NCI-H345 treated with DMSO at 0.1 percent for 48 hours (cell line): ENCODE data around the gene R3HDM2.

Experiments used
- DNase-seq: peaks from one replicate; lab custom pipeline; 2025; ENCODE audit not compliant: unreplicated experiment; lab: John Stamatoyannopoulos, UW

Gene R3HDM2

DNA sequence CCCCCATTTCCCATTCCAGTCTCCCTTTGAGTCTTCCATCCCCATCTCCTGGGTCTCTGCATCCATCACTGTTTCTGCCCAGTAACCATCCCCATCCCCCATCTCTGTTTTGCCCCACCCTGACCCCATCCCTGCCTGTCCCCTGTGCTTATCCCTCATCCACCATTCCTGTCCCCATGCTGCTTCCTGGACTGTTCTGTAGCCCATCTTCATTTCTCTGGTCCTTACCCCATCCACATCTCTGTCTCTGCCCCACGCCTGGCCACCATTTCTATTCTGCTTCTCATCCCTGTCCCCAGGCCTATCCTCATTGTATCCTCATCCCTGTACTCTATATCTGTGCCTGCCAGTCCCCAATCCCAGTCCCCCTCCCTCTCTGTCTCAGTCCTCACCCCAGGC, 210.1 kb downstream of the R3HDM2 start:
- no peak for DNase-seq

DNA sequence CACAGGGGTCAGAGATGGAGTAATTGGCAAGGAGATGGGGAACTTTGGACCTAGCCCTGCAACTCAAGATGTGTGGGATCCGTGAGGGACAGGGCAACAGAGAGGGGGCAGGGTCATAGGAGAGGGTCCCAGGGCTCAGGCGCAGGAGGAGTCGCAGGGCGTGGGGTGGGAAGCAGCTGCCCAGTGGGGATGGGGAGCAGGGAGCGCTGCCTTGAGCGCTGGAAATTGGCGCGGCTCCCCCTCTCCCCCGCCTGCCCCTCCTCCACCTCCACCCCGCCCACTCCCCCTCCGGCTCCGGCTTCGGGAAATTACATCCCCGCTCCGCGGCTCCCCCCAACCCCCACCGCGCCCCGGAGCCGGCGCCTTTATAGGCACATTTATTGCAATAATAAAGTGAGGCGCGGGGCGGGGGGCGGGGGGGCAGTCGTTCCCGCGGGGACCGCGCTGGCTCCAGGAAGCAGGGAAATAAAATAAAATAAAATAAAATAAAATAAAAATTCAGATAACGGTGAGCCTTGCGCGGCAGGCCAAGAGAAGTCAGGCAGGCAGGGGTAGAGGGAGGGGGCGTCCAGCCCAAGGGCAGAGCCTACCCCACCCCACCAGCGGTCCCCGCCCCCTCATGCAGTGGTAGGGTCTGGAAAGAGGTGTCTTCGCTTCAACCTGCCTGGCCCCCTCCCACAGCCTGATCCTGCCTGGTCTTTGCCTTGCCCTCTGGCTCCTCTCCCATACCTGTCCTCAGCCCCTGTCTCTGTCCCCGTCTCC, 210.7 kb downstream of the R3HDM2 start:
- no peak for DNase-seq

DNA sequence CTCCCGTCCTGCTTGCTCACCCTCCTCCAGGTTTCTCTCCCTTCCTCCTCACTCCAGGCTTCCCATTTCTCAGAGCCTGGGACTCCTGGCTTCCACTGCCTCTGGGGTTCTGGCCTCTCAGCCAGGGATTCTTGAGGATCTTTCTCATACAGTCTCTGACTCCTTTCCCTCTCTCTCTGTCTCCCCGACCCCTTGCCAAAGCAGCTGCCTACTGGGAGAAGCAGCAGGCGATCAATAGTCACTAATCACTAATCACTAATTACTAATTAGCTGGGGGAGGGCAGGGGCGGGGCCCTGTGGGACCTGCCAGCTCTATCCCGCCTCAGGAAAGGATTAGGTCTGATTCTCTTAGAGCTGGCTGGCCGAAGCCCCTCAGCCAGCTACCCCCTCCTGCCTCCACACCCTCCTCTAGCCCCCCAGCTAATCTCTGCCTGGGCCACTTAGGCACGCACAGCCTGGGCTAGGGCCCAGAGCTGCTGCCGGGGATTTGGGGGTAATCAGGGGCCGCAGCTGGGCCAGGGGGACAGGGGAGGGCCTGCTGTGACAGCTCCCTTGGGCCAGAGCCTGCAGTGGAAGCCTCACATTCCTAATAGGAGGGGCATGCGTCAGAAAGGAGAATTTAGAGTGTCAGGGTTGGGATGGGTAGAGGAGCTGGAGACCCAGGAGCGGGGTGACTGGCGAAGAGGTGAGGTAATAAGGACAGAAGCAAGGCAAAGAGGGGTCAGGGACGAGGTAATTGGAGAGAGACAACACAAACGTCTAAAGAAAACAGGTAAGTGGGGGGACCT, 211.4 kb downstream of the R3HDM2 start:
- DNase-seq: no peak

DNA sequence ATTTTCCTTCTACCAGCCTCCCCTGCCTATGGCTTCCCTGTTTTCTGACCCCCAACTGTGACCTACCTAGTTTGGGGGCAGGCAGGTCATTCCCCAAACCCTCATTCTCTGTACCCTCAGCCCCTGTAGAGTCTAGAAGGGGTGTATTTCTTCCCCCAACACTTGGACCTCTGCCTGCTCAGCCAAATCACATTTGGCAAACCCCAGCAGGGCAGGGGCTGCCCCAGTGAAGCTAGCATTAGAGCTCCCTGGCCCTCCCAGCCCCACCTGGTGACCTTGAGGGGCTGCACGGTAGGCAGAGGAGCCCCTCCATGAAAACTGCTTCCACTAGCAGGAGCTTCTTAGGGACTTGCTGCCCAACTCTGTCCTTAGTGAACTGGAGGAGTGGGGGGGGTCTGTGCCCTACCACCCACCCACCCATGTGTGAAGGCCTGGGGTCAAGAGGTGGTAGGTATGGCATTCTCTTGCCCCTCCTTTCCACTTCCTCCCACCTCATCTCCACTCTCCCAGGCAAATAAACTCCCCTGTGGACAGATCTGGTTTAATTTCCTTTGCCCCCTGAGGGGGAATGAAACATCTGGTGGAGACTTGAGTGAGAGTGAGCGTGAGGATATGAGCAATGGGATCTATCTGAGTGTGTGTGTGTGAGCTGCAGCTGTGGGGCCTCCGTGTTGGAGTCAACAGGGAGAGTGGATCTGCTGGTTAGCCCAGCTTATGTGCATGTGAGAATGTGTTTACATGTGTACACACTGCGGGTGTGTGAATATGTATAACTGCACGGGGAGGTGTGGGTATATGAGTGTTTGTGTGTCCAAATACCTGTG, 212.6 kb downstream of the R3HDM2 start:
- DNase-seq: no peak

DNA sequence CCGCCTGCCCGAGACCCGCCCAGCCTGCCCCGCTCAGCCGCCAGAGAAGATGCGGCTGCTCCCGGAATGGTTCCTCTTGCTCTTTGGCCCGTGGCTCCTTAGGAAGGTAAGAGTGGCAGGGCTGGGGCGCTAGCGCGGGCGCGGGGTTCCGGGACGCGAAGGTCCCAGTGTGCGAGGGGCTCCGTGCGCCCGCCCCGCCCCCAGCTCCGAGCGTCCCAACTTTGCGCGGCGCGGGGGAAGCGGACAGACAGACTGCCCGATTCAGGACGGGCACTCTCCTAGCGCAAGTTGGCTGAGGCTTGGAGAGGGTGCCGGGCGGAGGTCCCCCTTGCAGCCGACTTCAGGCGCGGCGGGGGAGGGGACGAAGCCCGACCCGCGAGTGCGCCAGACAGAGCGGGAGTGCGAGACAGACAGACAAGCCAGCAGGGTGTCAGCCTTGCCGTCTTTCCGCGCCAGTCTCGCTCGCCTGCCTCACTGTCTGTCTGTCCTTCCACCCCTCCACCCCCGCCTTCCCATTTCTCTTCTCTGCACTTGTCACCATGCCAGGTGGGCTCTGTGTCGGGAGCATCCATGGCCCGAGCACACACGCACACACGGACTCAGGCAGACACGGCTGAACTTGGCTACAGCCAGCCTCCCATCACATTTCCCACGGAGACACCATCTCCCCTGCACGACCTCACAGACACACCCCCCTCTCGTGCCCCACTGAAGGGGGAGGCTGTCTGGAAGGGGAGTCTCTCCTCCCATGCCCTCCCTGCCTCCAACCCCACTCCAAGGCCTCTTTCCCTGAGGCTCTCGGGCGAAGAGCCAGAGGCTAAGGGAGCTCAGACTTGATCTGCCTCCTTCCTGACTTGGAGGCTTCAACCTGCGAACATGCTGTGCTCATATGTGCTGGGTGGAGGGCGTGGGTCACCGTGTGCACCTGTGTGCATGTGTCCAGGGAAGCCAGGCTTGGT, 213.6 kb downstream of the R3HDM2 start:
- peak; percentile 10 for DNase-seq

DNA sequence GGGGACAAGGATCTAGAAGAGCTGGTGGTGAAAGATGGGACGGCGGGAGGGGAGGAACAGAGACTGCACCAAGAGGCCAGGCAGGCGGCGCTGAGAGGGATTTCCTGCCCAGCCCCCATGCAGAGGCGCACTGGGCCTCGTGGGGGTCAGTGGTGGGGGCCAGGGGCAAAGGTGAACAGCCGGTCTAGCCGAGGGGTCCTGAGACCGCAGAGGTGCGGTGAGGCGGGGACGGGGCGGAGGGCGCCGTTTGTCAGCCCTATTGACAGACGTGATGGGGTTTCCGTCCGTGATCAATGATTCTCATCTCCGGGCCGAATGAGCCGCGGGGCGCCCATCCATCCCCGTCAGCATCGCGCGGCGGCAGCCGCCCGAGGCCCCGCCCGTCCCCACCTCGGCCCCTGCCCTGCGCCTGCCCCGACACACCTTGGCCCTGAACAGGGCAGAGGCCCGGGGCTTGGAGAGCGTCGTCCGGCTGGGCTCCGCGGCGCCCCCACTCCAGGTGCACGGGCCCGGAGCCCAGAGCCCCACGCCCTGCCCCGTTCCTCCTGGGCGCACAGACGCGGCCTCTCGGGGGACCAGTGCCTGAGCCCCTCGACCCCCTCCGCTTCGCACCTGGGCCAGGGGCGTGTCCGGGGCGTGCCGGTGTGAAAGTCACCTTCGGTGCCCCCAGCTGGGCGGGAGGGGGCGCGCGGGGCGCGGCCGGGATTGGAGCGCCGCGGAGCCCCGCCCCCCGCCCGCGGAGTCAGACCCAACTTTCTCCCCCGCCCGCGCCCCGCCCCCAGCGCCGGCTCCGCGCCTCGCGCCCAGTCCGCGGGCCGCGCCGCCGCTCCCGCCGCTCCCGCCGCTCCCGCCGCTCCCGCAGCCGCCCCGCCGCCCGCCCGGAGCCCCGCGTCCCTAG, 214.6 kb downstream of the R3HDM2 start, which contains the start of gene NXPH4:
Gene NXPH4 (plus strand): TSS at position 781 of the 898 bp plus-strand sequence. CDS start 176 bp downstream, outside the sequence.
- no peak for DNase-seq

DNA sequence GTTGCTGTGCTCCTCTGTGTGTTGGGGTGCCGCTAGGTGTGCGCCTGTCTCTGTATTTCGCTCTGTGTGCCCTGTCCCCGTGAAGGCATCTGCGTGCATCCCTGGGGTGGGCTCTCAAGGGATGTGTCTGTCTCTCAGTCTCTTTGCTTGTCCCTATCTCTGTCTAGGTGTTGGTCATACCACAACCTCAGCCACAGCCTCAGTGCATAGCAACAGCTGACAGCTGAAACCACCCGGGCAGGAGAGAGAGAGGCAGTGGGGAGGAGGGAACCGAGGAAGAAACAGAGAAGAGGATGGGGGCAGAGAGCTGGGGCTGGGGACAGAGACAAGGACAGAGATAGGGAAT, 215.2 kb downstream of the R3HDM2 start:
- no peak for DNase-seq

DNA sequence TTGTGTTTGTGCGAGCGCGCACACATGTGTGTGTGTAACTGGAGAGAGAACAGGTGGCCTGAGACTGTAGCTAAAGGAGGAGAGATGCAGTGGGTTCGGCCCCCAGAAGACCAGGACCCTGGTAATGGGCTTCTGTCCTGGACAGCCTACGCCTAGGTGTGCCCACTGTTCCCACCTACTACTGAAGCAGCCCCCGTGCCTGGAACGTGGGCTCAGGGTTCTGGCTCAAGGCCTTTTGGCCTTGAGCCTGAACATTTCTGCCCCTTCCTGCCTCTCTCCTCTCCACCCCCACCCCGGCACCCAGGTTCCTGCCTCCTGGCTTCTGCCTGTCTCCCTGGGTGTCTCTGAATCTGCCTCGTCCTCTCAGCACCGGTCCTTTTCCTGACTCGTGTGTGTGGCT, 215.8 kb downstream of the R3HDM2 start:
- DNase-seq: no peak

DNA sequence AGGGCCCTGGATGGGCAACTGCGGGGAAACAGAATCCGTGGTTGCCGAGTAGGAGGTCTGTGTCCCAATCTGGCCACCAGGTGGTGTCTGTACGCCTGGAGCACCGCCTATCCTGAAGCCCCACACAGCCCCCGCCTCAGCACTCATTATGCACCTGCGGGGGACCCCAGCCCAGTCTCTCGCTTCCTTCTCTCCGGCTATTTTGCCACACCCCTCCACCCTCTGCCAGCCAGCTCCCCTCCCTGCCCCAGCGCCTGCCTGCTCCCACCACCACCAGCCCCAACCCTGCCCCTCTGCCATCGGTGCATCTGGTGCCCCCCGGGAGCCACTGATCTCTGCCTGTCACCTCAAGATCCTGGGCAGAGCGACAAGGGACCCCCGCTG, 216.5 kb downstream of the R3HDM2 start:
- DNase-seq: peak; percentile 54

DNA sequence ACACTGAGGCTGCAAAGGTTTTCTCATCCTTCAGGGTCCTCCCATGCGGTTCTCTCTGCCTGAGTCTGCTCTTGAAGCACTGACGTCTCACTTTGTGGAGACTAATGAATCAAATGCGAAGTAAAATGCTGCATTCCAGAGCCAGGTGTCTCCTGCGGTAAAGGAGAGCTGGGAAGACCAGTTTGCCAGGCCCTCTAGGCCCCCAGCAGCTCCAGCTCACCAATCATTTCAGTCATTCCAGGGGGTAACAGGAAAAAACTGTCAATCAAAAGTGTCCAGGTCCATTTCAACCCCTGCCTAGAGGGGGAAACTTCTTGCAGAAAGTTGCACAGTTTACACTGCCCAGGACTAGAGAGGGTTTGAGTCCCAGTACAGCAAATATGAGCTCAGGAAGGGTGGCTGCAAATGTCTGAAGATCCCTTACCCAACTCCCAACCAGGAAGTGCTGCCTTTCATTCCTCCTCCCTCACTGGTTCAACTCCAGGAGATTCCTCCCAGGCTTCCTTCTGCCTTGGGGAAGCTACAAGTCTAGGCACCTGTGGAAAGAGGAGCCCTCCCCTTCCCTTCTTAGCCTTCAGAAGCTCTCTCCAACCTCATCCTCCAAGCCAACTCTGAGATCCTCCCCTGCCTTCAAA, 217.0 kb downstream of the R3HDM2 start:
- no peak for DNase-seq

DNA sequence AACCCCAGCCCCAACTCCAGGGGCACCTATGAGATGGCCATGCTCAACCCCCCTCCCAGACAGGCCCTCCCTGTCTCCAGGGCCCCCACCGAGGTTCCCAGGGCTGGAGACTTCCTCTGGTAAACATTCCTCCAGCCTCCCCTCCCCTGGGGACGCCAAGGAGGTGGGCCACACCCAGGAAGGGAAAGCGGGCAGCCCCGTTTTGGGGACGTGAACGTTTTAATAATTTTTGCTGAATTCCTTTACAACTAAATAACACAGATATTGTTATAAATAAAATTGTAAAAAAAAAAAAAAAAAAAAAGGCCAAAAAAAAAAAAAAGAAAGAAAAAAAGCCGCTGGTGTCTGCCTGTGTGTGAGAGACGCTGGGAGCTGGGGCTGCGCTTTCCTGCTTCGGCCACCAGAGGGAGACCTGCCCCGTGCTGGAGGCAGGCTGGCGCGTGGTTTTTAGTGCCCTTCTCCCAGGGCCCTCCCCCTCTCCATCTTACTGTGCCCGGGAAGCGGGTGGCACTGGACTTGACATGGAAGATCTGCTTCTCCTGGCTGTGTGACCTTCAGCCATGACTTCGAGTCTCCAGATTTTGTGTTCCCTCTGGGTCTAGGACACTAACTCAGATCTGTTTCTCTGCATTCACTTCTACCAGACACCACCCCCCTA, 217.7 kb downstream of the R3HDM2 start:
- peak; percentile 79 for DNase-seq

DNA sequence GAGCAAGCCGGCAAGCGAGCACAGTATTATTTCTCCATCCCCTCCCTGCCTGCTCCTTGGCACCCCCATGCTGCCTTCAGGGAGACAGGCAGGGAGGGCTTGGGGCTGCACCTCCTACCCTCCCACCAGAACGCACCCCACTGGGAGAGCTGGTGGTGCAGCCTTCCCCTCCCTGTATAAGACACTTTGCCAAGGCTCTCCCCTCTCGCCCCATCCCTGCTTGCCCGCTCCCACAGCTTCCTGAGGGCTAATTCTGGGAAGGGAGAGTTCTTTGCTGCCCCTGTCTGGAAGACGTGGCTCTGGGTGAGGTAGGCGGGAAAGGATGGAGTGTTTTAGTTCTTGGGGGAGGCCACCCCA, 218.2 kb downstream of the R3HDM2 start:
- DNase-seq: no peak

DNA sequence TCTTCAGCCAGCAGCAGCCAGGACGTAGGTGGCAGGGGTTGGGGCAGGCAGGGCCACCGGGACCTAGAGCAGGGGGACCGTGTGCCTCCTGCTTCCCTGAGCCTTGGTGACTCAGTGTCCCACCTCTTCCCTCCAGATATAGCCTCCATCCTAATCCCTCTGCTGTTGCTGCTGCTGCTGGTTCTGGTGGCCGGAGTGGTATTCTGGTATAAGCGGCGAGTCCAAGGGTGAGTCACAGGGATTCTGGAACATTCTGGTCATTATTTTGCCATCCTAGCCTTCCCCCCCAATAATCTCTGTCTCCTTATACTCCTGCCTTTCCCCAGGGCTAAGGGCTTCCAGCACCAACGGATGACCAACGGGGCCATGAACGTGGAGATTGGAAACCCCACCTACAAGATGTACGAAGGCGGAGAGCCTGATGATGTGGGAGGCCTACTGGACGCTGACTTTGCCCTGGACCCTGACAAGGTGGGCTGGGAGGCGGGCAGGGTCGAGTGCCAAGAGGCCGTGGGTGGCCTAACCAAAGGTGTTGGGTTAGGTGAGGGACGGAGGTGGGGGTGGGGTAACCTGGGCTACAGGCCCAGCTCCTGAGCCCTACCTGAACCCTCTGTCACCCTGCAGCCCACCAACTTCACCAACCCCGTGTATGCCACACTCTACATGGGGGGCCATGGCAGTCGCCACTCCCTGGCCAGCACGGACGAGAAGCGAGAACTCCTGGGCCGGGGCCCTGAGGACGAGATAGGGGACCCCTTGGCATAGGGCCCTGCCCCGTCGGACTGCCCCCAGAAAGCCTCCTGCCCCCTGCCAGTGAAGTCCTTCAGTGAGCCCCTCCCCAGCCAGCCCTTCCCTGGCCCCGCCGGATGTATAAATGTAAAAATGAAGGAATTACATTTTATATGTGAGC, 218.8 kb downstream of the R3HDM2 start:
- no peak for DNase-seq

DNA sequence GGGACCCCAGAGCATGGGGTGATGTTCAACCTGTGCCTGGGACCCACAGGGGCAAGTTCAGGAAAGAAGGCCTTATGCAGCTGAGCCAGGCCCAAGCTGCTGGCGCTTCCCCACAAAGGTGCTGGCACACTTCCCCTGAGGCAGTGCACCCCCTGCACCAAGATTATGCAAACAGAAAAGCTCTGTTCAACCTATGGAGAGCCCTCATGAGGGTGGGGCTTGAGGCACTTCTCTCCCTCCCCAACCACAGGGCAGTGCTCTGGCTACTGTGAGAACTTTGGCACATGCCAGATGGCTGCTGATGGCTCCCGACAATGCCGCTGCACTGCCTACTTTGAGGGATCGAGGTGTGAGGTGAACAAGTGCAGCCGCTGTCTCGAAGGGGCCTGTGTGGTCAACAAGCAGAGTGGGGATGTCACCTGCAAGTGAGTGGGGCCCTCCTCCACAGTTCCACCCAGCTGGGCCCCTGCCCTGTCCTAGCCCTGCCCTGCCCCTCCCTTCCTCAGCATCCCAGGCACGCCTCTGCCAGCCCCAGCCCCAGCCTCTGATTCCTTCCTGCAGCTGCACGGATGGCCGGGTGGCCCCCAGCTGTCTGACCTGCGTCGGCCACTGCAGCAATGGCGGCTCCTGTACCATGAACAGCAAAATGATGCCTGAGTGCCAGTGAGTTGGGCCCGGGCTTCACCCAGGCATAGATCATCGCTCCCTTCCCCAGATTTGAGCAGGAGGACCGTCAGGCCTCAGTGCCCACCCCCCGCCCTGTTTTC, 219.7 kb downstream of the R3HDM2 start:
- DNase-seq: no peak

DNA sequence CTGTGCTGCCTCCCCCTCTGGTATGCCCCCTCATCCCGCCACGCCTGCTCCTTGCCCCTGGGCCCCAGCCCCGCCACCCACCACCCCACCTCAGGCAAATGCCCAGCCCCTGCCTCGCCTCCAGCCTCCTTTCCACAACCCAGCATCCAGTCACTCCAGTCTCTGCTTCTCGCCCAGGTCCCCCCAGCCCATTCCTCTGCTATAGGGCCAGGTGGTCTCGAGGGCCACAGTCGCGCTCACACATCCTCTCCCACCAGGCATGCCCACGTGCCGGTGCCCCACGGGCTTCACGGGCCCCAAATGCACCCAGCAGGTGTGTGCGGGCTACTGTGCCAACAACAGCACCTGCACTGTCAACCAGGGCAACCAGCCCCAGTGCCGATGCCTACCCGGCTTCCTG, 220.4 kb downstream of the R3HDM2 start:
- no peak for DNase-seq

DNA sequence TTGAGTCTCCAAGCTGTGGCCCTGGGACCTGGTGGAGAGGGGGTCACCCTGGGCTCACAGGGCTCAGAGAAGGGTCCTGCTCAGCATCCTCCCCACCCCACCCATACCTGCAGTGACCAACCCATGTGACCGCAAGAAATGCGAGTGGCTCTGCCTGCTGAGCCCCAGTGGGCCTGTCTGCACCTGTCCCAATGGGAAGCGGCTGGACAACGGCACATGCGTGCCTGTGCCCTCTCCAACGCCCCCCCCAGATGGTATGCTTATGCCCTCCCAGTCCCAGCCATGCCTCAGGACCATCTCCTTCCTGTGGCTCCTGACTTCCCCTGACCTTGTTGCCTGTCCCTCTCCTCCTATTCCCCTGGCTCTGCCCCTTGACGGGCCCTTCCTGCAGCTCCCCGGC, 220.9 kb downstream of the R3HDM2 start:
- DNase-seq: no peak
